HG03565 (cell line): ENCODE measurements around the gene SLC25A19.

ENCODE experiments used
- ATAC-seq: cut with Tn5 transposase; IDR thresholded peaks from one replicate; pipeline ENCODE4 v1.9.1; 2021; ENCODE audit warnings: mild to moderate bottlenecking, moderate library complexity; ENCODE audit not compliant: unreplicated experiment

SLC25A19 gene

DNA sequence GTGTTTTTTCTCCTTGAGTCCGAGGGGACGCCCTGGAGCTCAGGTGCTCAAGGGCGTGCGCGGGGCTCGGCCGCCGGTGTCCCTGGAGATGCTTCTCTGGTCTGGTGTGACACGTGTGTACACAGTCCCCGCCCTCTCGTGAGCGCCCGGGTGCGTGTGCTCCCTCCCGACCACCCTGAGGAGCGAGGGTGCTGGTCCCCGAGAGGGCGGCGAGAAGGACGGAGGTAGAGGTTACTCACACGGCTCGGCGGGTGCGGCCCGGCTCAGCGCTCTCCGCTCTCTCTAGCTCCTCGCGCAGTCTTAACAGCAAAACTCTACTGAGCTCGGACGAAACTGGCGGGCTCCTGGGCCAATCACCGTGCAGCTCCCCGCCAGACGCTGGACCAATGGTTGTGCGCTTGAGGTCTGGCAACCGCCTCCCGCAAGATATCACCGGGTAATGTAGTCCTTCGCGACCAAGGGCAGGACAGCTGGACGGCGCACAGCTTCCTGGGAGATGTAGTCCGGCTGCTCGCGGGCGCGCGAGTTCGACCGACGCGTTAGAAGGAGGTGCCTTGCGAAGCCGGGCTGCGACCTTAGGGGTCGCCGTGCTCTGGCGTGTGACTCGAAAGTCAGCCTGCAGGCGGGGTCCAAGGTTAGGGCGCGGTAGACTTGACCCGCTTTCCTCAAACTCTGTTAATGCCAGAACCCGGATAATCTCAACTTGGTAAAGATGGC lies at the start of gene SLC25A19:
TSS of gene SLC25A19 (minus strand) at position 319 of the 717 bp plus-strand sequence. CDS start 2,669 bp downstream, outside the sequence.
- ATAC-seq, result peak; percentile 86

DNA sequence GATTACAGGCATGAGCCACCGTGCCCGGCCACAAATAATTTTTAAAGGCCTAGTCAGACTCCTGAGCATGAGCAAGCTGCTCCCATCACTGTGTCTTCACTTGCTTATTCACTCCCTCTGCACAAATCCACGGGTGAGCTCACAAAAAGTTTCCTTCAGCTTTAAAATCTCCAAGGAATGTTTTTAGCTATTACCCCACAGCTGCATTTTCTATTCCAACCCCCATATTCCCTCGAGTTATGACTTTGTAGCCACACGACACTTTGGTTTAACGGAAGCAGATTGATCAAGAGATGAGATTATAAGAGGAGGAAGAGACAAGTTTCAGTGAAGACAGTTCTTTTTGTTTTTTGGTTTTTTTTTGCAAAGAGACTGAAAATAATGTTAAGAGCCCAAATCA lies 49.1 kb upstream of the SLC25A19 start:
- no peak for ATAC-seq

DNA sequence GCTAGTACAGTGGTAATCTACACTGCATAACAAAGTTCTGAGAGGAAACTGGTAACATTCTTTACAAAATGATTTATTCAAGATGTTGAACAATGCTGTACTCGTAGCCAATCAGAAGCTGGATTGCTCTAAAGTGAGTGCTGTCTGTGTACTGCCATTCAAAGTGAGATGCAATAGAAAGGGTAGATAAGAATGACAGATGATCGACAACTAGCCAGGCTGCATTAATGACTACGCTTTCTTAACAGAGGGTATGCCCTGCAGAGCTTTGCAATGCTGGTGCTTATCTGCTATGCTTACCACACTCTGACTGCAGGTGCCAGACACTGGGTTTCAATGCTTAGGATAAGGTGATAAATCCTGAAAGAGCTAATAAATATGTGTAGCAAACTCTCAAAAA lies 46.1 kb upstream of the SLC25A19 start:
- ATAC-seq, result no peak

DNA sequence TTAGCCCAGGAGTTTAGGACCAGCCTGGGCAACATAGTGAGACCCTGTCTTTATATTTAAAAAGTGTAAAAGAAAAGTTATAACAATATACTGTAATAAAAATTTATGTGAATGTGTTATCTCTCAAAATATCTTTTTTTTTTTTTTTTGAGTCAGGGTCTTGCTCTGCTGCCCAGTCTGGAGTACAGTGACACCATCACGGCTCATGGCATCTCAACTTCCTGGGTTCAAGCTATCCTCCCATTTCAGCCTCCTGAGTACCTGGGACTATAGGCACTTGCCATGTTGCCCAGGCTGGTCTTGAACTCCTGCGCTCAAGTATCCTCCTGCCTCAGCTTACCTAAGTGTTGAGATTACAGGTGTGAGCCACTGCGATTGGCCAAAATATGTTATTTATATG lies 45.5 kb upstream of the SLC25A19 start:
- ATAC-seq, result no peak

DNA sequence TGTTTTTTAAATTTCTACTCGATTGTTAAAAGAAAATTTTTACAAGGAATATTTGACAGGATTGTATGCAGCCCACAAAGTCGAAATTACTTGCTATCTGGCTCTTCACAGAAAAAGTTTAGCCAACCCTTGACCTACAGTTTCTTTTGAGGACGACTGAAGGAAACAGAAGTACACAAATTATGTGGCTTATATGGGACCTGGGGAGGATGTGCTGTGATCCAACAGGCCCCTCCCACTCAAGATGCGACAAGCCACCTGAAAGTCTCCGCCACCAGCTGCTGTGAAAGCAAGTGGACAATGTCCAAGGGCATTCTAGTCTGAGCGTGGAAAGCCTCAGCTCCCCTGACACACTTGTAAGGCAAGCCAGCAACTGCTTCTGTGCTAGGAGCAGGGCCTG lies 42.4 kb upstream of the SLC25A19 start:
- no peak for ATAC-seq

DNA sequence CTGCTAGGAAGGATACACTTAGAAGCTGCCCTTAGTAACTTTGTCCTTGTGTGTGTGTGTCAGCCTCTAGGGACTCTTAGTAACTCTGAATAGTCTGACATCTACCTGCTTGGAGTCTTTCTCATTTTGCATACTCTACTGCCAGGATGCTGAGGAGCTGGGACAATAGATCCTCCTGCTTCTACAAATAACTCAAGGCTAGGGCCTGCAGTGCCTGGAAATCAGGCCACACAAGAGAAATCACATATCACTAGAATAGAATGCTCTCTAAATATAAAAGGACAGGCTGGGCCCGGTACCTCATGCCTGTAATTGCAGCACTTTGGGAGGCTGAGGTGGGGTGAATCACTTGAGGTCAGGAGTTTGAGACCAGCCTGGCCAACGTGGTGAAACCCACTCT lies 38.5 kb upstream of the SLC25A19 start:
- no peak for ATAC-seq

DNA sequence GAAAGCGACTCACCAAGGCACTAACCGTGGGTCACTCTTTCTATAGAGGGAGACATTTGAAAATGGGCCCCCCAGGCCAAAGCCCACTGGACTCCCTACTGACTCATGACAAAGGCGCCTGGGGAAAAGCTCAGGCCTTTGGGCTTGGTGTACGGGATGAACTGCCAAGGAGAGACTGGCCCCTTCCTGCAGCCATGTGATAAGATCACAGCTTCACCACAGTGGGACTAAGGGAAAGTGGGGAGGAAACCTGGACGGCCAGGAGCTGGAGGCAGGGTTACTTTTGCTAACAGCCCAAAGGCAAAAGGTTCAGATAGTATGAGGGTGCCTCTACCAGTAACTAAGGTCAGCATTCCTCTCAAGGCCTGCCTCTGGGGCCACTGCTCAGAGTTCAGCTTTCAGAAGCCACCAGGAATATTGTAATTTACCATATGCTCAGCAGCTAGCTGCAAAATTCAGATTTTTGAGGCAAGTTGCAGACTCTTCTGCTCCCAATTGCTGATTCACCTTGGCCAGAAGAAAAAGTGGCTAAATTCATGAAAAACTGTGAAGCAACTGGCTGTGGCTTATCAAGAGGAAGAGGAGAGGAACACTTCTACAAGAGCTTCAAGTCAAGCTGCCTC lies 37.1 kb upstream of the SLC25A19 start:
- ATAC-seq, result no peak

DNA sequence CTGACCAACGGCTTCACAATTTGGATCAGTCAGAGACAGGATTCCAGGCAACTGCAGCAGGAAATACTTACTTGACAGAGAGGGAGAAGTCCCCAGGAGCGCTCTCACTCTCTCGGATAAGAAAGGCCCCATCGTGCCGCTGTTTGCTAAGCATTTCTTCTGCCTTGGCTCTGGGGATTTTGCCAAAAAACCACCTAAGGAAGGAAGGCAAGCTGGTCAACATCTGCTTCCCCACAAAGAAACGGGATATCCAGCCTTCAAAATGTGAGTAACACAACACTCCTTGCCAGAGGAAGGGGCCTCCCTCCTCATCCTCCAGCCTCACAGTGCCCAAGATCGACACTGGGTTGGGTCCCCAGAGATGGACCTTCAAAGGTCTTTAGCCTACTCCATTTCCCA lies 36.6 kb upstream of the SLC25A19 start:
- ATAC-seq, result no peak

DNA sequence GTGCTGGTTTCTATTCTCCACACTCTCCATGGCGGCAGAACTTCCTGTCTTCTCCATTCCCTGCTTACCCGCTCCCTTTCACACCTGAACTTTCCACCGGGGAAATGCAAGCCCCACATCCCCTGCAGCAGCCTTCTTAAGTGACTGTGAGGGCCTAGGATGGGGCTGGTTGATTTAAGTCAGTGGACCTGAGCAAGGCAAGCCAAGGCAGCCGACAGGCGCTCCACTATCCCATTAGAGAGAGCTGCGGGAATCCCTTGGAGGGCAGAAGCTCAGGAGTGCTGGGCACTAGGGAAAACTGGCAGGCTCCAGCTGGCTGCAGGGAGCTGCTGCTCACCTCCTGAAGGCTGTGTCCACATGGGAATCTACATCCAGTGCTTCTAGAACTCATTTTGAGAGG lies 36.1 kb upstream of the SLC25A19 start:
- no peak for ATAC-seq

DNA sequence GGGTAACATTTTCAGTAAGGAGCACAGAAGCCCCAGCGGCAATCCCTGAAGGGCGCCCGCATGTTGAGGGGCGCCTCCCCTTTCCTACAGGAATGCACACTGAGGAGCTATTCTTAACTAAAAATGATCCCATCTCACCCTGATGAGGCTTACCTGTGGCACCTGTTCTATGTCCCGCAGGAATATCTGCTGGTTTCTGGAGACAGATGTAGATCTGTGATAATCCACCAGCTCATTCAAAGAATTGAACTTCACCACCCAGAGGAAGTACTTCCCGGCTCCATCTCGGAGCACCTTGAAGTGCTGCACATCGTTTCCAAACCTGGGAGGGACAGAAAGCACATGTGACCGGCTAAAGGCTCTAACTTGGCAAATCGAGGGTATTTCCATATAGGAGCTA lies 32.3 kb upstream of the SLC25A19 start:
- no peak for ATAC-seq

DNA sequence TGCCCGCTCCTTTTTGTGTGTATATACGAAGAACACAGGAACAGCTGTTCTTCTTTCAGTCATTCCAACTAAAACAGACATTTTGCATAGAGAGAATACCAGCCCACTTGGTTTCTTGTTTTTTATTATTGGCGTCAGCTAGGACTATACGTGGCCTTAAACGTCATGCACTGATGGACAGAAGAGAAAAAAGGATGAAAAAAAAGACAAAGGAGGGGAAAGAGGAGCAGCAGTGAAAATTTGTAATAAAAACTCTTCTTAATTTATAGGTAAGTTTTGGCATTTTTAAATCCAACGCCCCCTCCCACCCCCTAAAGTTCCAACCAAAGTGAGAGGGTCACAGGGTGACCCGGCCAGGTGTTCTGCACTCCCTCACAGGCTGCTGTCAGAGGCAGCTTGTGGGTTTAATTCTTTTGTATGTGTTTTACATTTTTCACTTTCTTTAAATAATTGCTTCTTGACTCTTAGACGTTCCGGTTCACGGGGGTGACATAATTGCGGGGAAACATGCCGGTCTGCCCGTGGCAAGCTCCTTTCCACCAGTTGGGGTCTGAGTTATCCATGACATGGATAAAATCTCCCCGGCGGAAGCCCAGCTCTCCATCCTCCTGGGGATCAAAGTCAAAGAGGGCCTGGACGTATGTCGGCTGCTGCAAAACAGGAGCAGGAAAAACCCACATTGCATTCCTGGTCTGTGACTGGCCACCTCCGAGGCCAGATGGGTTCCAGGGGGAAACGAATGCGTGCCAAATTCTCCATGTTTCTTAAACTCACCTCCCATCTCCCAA lies 30.9 kb upstream of the SLC25A19 start:
- ATAC-seq, result no peak

DNA sequence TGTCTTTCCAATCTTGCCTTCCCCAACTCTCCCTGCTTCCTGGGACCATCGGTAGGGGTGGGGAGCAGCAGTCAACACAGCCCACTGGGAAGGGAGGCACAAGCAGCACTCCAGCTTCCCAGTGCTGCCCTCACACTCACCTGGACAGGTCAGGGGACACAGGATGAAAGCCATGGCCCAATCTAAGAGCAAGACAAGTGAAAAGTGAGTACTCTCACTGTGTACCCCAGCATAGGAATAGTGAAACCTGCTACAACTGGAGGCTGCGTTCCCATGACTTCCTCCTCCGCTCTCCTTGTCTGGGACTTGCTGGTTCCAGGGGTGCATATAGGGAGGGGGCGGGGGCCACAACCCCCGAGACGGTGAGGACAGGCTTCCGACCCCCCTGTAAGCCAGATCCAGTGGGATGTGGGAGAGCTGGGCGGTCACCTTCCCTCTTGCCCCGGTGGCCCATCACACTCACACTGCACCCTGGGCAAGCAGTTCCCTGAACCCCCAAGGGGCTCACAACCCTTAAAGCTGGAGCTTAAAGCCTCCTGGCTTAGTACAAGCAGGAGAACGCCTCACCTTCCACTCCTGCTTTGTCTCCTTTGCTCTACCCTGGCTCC lies 29.5 kb upstream of the SLC25A19 start:
- ATAC-seq, result no peak

DNA sequence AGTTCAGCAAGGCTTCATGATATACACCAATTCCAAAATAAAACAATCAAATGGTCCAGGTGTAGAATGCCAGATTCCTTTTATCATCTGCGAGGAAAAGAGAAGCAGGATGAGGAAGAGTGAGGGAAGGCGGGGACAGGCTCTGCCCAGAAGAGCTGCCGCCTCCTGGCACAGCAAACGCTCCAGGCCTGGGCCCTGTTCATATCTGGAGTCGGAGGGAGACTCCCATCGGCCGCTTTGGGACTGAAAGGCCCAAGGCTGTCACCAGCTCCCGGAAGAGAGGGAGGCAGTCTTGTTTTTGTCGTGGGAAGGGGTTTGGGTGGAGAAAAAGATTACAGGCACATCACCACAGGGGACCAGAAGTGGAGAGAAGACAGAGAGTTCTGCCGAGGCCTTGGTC lies 29.0 kb upstream of the SLC25A19 start:
- ATAC-seq, result no peak

DNA sequence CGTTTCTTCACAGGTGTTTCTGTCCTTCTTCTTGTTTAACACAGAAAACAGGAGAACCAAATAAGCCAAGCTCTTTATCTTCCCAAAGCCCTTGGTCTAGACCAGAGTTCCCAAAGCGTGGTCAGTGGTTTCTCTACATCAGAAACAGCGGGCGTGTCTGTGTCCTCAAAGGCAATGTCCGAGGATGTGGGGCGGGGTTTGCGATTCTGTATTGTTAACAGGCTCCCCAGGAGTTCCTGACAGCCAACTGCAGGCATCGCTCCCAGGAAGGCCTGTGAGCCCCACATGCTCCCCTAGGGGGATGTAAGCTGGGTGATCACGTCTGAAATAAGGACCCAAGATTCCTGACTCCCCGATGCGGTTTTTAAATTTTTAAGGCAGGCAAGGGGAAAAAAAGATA lies 28.4 kb upstream of the SLC25A19 start:
- no peak for ATAC-seq

DNA sequence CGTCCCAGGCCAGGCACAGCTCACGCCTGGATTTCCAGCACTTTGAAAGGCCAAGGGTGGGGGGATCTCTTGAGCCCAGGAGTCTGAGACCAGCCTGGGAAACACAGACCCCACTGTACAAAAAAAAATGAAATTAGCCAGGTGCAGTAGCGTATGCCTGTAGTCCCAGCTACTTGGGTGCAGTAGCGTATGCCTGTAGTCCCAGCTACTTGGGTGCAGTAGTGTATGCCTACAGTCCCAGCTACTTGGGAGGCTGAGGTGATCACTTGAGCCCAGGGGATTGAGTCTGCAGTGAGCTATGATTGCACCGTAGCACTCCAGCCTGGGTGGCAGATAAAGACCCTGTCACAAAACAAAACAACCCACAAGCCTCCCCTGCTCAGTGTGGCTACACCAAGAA lies 27.0 kb upstream of the SLC25A19 start:
- no peak for ATAC-seq

DNA sequence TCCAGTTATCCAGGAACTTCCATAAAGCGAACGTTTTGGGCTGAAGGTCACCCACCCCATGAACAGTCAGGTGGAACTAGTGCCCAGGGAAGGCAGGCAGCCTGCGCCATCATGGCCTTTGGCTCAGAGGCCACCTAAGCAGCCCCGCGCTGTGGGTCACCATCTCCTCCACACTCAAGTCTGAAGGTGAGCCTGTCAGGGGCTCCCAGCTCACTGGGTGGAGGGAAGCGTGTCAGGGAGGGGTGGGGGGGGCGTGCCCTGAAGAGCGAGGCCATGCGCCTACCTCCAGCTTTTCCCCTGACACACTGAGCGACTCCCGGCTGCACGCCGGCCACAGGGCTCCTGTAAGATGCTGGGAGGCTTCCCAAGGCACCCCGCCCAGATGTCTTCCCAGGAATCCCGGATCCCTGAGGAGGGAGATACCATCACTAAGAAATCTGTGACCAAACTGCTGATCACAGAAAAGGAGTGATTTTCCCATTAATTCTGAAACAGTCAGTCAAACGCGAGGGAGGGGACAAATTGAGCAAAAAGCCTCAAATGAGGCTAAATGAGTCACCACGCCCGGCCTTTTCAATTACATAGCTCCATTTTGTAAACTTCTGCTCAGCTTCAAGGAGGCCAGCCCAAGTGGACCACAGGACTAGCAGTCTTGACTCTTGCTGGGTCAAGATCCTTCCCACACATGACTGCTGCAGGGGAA lies 26.5 kb upstream of the SLC25A19 start:
- no peak for ATAC-seq

DNA sequence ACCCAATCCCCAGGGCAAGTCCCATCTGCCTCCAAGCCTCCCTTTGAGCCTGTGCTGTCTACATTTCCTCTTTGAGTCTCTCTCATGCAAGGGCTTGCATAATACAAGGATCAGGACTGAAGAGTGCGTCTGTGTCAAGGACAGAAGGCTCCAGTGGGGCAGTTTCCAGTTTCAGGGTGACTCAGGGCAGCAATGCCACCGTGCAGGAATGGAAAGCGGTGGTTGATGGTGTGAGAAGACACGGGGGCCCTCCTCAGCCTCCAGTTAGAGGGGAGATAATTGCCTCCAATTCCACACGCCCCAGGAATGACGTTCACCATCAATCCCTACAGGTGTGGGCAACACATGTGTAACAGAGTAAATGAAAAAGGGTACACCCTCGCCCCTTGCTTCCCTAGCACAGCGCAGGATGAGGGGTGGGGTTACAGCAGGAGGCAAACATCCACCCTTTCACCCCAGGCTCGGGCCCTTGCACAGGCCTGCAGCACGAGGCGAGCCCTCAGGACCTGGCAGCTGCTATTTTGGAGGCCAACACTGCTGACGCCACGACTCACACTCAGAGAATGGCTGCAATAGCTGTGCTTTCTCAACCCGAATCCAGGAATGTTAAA lies 24.8 kb upstream of the SLC25A19 start:
- no peak for ATAC-seq

DNA sequence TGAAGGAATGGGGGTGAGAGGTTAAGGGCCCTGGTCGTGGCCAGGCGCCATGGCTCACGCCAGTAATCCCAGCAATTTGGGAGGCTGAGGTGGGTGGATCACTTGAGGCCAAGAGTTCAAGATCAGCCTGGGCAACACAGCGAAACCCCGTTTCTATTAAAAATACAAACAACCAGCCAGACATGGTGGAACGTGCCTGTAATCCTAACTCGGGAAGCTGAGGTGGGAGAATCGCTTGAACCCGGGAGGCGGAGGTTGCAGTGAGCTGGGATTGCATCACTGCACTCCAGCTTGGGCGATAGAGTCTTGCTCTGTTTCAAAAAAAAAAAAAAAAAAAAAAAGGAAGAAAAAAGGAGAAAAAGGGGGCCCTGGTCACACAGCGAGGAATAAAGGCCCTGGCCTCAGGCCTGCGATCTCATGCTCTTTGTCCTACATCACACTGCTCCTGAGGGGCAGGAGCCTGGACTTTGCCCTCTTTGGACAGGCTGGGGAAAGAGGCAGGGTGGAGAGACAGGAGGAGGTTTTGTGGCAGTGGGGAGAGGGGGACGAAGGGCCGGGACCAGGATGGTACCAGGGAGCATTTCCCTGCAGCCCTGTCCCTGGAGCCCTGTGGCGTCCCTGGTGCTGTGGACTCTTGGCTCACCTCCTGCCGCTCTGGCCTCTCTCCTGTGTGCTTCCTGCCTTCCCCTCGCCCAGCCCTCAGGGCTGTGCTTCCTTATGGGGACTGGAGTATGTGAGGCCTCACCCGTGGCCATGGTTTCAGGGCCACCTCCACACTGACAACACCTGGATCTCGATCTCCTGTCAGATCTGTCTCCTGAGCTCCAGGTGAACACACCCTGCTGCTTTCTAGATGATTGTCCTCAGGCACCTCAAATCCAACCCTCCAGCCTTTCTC lies 19.7 kb upstream of the SLC25A19 start:
- no peak for ATAC-seq

DNA sequence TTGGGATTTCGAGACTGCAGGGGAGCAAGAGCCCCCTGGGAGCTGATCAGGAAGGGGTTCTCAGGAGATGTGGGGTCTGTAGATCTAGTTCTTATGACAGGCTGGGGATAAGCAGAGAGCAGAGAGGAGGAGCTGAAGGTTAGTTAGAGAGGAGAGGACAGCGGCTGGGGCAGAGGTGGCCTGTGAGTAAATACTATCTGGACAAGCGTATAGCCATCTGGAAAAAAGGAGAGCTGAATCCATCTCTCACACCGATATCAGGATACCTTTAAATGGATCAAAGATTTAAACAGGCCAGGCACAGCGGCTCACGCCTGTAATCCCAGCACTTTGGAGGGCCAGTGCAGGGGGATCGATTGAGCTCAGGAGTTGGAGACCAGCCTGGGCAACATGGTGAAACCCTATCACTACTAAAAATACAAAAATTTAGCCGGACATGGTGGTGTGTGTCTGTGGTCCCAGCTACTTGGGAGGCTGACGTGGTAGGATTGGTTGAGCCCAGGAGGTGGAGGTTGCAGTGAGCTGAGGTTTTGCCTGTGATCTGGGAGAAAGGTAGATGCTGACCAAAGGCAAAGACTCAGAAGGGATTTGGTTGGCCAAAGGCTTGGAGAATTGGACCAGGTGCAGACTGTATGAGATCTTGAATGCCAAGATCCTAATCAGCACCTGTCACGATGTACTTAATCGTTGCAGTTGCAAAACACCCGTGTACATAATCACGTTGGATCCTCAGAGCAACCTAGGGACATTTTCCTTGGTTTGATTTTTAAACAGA lies 18.9 kb upstream of the SLC25A19 start:
- no peak for ATAC-seq
